Activated CD8-positive, alpha-beta memory T cell treated with anti-CD3 and anti-CD28 coated beads, Interleukin-2, amount 50 U/mL, for 4 hours (primary cell): ENCODE measurements around the gene SLC15A3.

Experiments used
- DNase-seq: peaks from one replicate; pipeline ENCODE4 v3.0.0-alpha.2; 2020

The SLC15A3 gene

DNA sequence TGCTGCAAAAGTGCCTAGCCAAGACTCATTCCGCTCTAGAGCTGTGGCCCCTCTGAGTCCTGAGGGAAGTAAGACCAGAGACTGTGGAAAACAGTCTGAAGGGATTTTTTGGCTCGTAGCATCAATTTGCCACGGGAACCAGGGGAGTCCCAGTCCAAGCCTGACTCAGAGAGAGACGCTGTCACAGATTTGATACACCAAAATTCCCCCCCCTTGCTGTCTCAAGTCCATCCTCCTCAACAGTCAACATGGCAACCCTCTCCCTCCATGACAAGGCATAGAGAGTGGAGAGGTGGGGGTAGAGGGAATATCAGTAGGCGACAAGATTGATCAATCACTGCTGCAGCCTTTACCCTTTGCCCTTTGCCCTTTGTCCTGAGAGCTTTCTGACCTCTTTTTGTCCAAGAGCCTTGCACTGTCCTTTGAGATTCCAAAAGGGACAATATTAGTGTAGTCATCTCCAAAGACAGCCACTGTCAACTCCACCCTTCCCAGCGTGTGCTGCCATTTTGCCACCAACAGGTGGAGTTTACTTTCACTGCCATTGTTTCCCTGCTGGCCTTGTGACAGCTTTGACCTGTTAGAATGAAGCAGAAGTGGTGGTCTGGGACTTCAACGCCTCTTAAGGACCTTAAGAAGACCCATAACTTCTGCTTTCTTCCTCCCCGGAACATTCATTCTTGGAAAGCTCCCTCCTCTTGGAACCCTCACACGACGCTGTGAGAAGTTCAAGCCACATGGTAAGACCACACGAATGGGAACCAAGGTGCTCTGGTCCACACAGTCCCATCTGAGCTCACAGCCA is 7.3 kb downstream of the SLC15A3 start:
- no peak for DNase-seq

DNA sequence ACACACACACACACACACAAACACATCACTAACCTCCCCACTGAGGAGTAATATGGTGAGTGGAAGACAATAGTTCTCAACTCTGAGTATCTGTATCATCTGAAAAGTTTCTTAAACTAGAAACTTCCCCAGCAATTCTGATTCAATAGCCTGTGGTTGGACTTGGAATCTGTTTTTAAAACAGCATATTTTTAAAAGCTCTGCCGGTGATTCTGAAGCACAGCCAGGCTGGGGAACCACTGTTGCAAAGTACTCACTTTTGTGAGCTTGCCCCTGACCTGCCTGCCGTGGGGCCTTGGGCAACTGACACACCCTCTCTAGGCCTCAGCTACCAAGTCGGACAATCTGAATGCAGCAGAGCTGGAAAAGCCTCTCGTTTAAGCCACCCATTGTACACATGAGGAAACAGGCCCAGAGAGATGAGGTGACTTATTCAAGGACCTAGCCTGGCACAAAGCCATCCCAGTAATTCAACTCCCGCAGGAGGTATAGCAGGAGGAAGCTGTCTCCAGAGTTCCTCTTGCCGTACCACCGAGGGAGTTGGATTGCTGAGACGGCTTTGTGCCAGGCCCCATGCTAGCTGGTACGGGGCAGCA is 8.9 kb downstream of the SLC15A3 start:
- no peak for DNase-seq

DNA sequence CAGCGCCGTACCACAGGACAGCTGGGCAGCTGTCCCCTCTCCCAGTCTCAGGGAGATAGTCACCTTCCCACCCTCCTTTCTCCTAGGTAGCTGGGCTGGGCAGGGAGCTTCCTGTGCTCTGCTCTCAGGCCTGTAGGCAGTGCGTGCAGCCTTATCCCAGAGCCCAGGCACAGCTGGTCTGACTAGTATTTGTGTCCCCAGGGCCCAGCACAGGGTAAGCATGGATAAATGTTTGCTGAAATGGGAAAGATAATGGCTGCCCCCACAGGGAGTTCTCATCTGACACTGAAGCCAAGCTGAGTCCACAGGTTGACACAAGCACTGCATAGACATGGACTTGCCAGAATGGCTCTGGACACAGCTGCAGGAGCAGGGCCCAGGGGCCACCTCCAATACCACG is 9.8 kb downstream of the SLC15A3 start:
- DNase-seq = no peak

DNA sequence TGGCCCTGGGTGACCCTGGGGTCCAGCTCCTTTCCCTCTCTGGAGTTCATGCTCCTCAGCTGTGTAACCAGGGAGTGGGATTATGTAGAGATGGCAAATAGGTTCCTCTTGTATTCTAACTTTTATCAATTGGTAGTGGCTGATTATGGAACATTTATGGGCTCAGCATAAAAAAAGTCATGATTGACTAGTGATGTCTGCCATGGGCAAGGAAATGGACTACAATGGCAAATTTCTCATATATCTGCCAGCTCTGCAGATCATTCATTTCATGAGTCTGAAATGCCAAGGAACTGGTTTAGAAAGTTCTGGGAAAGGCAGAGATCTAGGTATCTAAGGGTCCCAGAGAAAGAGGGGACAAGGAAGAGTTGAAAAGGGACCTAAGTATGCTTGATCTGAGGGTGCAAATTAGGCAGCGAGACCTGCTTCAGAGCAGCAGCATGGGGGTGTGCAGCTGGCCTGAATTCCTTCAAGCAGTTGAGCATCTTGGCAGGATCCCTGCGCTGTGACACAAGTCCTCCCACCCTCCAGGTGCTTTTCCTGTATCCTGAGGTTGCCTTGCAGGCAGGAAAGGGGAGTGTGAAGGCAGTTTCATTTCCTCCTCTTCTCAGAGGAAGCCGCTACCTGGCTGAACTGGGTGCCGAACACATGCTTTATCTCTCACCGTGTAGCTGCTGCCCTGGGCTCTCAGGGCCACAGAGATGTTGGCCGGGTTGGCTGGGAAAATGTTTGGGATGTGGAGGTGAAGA is 10.4 kb downstream of the SLC15A3 start:
- no peak for DNase-seq

DNA sequence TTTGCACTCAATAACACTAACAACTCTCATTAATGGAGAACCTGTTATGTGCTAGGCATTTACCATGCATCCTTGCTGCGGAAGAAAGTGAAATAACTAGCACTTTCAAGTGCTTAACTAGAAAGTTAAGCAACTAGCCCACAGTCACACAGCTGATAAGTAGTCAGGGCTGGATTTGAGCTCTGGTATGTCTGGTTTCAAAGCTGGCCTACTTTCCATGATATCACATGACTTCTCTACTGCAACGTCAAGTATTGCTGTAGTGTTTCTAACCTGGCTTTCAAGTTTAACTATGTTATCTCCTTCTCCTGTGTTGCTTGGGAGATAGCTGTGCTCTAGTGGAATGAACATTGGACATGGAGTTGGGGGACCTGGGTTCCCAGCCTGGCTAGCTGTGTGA is 12.1 kb downstream of the SLC15A3 start:
- no peak for DNase-seq

DNA sequence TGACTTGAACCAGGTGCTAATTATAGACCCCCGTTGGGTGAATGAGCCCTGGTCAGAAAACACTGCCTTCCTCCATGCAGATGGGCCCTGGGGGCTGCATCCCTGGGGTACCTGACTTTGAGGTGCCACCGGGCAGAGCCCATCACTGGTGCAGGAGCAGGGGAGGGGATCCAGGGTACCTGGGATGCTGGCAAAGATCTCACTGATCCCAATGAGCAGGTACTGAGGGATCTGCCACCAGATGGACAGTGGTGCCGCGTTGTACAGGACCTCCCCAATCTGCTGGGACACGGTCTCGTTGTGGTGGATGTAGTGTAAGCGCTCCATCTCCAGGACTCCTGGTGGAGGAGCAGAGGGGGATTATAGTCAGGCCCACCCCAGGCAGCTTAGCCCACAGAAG is 12.7 kb downstream of the SLC15A3 start:
- no peak for DNase-seq

DNA sequence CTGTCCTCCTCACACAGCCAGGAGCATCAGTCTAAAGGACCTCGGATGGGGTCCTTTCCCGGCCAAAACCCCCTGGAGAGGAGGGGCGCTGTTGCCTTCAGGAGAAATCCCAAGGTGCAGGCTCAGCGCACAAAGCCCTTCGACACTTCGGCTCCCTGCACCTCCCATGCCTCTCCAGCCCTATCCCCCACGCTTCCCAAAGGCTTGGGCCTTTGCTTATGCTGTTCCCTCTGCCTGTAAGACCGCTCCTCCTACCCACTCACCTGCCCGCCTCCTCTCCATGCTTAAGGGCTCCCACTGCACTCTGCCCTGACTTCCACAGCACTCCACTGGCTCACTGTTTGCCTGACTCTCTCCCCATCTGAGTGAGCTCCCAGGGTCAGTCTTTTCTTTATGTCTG is 13.5 kb downstream of the SLC15A3 start:
- DNase-seq = no peak

DNA sequence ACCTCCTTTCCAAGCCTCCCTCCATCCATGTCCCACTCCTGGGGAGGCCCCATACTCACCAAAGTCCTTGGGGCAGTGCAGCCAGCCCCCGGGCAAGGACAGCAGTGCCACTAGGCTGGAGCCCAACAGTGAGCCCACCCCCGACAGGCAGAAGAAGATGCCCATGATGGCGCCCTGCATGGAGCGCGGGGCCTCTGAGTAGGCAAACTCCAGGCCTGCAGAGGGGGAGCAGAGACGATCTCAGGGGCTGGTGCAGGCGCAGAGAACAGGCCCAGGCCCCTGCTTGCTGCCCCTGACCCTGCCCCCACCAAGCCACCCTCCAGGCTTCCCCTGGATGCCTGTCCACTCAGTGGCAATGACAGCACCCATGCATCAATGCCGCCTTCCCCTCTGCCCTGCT is 14.2 kb downstream of the SLC15A3 start:
- no peak for DNase-seq

DNA sequence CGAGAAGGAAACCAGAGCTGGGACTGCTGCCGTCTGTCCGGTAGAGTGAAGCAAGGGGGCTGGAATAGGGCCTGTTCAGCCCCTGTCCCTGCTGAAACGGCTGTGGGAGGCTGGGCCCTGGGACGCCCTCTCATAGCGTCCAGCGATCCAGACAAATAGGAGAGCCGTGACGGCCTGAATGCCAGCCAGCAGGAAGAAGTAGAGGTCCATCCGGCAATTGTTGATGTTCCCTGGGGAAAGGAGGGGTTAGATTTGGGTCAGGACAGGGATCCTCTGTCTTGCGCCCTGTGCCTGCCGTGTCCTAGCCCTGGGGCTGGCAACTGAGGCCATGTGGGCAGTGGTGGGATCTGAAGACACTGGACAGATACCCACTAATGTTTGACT is 14.8 kb downstream of the SLC15A3 start:
- DNase-seq = no peak

DNA sequence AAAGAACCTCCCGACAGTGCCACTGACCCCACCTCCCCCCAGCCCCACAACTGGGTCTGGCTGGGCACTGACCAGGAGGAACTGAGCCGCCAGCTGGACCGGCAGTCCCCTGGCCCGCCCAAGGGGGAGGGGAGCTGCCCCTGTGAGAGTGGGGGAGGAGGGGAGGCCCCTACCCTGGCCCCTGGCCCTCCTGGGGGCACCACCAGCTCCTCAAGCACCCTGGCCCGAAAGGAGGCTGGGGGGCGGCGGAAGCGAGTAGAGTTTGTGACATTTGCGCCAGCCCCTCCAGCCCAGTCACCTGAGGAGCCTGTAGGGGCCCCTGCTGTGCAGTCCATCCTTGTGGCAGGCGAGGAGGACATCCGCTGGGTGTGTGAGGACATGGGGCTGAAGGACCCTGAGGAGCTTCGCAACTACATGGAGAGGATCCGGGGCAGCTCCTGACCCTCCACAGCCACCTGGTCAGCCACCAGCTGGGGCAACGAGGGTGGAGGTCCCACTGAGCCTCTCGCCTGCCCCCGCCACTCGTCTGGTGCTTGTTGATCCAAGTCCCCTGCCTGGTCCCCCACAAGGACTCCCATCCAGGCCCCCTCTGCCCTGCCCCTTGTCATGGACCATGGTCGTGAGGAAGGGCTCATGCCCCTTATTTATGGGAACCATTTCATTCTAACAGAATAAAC is 15.4 kb downstream of the SLC15A3 start:
- no peak for DNase-seq

DNA sequence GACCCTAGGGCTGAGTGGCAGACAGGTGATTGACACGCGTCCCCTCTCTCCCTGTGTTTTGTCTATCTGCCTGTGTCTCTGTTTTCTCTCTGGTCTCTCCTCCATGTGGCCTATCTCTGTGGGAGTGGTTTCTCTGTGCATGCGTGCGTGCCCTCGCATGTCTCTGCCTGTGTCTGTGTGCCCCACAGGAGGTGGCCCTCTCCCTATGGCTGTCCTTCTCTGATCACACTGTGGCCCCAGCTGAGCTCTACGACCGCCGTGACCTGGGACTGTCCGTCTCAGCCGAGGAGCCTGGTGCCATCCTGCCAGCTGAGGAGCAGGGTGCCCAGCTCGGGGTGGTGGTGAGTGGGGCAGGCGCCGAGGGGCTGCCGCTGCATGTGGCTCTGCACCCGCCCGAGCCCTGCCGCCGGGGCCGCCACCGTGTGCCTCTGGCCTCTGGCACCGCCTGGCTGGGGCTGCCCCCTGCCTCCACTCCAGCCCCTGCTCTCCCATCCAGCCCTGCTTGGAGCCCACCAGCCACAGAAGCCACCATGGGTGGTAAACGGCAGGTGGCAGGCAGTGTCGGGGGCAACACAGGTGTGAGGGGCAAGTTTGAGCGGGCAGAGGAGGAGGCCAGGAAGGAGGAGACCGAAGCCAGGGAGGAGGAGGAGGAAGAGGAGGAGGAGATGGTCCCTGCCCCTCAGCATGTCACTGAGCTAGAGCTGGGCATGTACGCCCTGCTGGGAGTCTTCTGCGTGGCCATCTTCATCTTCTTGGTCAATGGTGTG is 16.1 kb downstream of the SLC15A3 start:
- no peak for DNase-seq

DNA sequence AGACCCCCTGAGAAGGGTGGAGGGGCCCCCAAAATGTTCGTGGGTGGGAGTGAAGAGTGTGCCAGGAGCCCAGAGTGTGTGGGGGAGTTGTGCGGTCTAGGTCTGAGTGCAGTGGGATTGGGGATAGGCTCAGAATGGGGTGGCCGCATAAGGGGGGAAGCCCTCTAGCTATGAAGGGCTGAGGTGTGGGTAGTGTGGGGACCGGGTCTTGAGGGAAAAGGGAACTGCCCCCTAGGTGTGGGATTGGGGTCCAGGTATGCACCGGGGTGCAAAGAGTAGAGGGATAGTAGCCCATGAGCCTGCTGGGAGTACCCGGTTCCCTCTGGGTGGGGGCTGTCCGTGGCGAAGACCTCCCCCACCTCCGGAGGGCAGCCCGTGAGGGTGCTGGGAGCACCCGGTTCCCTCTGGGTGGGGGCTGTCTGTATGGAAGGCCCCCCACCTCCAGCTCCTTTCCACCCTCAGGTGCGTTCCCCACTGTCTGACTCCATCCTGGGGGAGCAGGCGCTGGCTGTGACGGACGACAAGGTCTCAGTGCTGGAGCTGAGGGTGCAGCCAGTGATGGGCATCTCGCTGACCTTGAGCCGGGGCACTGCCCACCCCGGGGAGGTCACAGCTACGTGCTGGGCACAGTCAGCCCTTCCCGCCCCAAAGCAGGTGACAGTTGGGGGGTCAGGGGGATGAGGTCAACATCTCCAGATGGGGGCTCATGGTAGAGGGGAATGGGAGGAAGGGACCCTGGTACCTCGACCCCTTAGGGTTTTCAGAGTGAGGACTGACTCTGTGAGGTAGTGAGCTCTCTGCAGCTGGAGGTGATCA is 17.0 kb downstream of the SLC15A3 start:
- no peak for DNase-seq

DNA sequence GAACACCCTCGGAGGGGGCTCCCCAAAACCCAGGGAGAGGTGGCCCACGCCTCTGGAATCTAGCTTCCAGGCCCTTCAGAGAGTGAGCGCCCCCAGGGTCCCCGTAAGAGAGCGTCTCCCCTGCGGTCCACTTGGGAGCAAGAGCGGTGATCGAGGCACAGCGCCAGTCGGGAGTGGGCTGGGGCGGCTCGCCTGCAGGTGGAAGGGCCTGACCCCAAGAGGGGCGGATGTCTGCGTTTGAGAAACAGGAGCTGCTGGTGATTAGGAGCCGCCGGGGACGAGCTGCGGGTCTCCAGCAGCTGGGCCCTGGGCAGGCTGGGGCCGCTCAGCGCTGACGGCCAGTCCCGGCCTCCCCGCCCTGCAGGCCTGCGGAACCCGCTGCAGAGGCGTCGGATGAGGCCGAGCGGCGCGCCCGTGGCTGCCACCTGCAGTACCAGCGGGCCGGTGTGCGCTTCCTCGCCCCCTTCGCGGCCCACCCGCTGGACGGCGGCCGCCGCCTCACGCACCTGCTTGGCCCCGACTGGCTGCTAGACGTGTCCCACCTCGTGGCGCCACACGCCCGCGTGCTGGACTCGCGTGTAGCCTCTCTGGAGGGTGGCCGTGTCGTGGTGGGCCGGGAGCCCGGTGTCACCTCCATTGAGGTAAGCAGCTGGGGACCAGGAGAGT is 17.7 kb downstream of the SLC15A3 start:
- DNase-seq = no peak

DNA sequence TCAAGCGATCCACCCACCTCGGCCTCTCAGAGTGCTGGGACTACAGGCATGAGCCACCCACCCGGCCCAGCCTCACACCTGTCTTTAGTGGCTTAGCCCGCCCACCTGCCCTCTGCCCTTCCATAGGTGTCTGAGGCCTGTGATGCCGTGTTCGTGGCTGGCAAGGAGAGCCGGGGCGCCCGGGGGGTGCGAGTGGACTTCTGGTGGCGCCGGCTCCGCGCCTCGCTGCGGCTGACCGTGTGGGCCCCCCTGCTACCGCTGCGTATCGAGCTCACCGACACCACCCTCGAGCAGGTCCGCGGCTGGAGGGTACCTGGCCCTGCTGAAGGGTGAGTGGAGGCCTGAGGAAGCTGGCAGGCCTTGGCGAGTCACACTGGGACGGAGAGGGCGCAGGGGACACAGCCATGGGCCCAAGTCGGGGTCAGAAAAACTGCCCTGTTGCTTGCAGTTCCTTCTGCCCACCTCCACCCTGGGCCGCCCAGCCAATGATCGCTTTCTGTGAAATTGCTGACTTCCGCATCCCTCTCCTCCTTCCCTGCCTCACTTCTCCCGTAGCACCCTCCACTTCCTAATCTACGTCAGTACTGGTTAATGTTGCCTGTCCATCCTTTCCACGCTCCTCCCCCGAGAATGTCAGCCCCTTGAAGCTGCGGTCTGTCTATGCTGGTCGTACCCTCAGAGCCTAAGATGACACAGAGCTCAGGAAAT is 18.4 kb downstream of the SLC15A3 start:
- no peak for DNase-seq

DNA sequence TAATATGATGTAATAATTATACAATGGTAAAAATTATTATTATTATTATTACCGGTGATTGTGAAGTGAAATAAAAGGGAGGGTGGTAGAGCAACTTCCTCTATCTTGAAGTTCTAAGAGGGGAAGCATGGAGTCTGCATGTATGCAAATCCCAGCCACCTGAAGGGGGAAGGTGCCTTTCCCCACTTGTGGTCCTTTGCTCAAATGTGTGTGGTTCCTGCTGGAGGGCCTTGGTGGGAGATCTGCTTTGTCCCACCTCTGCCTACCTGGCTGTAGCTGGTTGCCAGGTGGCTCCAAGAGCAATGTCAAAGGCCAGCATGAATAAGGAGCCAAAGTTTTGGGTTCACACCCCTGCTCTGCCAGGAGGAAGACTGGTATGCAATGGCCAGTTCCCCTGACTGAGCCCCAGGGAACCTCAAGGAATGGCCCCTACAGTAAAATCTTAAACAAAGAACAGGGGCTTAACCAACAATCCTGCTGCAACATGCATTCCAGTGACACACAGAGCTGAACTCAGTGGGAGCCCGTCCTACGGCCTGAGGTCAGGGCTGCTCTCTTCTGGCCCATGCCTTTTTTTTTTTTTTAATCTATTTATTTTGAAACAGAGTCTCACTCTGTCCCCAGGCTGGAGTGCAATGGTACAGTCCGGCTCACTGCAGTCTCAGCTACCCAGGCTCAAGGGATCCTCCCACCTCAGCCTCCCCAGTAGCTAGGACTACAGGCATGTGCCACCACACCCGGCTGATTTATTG is 19.2 kb downstream of the SLC15A3 start:
- no peak for DNase-seq

DNA sequence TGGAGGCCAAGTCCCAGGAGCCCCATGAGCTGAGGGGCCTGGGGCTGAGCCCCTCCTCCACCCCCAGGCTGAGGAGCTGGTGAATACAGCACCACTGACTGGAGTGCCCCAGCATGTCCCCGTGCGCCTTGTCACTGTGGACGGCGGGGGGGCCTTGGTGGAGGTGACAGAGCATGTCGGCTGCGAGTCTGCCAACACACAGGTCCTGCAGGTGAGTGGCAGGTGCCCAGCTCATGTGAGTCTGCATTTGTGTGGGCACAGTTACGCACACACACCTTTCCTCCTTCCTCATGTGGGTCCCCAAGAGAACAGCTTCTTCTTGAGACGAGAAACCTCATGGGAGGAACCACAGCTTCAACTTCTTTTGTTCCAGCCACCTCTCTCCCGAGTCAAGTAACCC is 20.1 kb downstream of the SLC15A3 start:
- no peak for DNase-seq

DNA sequence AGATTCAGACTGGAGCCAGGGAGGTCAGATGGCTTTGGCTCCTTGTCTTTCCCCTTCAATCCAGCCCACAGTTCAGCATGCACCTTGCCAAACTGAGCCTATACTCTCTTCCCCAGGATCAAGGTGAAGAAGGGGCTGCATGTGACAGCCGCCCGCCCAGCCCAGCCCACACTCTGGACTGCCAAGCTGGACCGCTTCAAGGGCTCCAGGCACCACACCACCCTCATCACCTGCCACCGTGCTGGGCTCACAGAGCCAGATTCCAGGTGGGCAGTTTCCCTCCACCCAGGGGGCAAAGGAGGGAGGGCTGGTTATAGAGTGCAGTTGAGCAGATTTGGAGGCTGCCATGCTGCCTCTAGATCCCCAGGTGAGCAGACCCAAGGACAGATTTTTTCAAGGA is 21.6 kb downstream of the SLC15A3 start:
- no peak for DNase-seq

DNA sequence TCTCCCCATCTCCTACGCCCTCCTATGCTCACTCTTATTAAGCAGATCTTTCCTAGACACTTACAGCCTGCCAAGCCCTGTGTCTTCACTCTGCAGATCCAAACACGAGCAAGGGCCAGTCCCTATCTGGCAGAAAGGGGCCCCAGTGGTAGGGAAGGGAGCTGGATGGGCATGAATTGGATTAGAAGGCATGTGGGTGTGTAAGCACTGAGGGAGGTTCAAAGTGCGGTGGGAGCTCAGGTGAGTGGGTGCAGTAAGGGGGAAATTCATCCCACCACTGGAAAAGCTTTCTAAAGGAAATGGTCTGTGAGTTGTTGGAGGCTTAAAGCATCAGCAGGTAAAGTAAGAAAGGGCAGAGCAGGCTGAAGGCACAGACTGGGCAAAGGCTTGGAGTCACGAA is 22.2 kb downstream of the SLC15A3 start:
- no peak for DNase-seq

DNA sequence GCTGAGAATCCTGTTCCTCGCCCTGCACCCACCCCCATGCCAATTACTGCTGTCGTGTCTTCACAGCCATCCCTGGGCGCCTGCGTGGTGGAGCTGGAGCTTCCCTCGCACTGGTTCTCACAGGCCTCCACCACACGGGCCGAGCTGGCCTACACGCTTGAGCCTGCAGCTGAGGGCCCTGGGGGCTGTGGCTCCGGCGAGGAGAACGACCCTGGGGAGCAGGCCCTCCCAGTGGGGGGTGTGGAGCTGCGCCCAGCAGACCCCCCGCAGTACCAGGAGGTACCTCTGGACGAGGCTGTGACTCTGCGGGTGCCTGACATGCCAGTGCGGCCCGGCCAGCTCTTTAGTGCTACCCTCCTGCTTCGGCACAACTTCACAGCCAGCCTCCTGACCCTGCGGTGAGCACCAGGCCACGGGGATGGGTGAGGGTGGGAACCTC is 23.4 kb downstream of the SLC15A3 start:
- no peak for DNase-seq

DNA sequence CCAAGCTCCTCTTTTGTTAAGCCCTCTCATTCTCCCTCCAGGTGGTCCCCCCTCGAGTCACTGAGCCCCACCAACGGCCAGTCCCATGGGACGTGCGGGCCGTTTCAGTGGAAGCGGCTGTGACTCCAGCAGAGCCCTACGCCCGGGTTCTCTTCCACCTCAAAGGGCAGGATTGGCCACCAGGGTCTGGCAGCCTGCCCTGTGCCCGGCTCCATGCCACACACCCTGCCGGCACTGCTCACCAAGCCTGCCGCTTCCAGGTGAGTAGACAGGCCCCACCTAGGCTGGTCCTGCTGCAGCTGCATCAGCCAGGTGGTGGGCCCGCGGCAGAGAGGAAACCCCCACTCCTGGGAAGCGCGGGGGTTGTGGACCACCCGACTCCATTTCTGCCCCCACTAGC is 24.4 kb downstream of the SLC15A3 start:
- DNase-seq = no peak
